GM19239 (cell line): ENCODE measurements around the gene TBX21.

Experiments used
- DNase-seq: peaks from one replicate; pipeline ENCODE4 v3.0.0; 2011; ENCODE audit warnings: low spot score; ENCODE audit not compliant: insufficient read length
- FAIRE-seq: peaks from 2 replicates; lab custom pipeline; 2011; peaks lifted over from hg19 to GRCh38; lab: Jason Lieb, UNC

Gene TBX21, protein sequence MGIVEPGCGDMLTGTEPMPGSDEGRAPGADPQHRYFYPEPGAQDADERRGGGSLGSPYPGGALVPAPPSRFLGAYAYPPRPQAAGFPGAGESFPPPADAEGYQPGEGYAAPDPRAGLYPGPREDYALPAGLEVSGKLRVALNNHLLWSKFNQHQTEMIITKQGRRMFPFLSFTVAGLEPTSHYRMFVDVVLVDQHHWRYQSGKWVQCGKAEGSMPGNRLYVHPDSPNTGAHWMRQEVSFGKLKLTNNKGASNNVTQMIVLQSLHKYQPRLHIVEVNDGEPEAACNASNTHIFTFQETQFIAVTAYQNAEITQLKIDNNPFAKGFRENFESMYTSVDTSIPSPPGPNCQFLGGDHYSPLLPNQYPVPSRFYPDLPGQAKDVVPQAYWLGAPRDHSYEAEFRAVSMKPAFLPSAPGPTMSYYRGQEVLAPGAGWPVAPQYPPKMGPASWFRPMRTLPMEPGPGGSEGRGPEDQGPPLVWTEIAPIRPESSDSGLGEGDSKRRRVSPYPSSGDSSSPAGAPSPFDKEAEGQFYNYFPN

GRCh38 chr17:47733047-47733673, at the start of gene TBX21:
TBX21 (plus strand) TSS chr17:47733236; CDS start chr17:47733455, 219 bp downstream.
- FAIRE-seq (peak; percentile 90), DNase-seq (peak; percentile 86)

- no peak for FAIRE-seq
- no peak for DNase-seq
These were observed 49.0 kb upstream of the TBX21 start for GRCh38 chr17:47684025-47684424.

- DNase-seq (no peak), FAIRE-seq (no peak)
These were observed 48.4 kb upstream of the TBX21 start for GRCh38 chr17:47684535-47685193.

- no peak for FAIRE-seq
- no peak for DNase-seq
These were observed 47.3 kb upstream of the TBX21 start for GRCh38 chr17:47685556-47686275.

- no peak for DNase-seq
- FAIRE-seq: no peak
These were observed 46.8 kb upstream of the TBX21 start for GRCh38 chr17:47686276-47686635.

DNA sequence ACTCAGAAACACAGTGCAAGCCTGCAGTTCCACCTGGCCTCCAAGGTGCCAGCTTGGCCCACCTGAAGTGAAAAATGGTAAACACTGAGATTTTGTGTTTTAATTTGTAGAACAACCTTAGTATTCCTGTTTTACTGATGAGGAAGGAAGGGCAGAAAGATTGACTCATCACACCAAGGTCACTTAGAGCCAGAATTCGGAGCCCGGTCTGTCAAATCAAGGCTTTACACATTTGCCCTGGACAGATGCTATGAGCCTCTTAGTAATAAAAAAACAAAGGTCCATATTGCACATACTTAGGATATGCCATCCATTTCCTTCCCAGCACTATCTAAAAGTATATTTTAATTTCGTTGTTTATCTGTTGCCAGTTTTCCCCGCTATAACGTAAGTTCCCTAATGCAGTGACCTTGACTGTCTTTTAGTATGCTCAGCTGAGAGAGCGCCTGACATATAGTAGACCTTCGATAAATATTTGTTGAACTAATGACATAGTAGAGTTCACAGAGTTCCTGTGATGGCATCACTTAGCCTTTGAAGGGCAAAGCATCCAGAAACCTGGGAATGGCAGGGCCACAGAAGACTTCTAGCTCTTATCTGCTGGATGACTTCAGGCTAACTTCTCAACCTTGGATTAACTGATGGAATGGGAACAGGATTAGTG, 46.2 kb upstream of the TBX21 start:
- FAIRE-seq: no peak

GRCh38 chr17:47687328-47687690, 45.7 kb upstream of the TBX21 start:
- DNase-seq (no peak), FAIRE-seq (no peak)

More for the DNA sequence above, 46.2 kb upstream of the TBX21 start:
- DNase-seq: no peak

DNA sequence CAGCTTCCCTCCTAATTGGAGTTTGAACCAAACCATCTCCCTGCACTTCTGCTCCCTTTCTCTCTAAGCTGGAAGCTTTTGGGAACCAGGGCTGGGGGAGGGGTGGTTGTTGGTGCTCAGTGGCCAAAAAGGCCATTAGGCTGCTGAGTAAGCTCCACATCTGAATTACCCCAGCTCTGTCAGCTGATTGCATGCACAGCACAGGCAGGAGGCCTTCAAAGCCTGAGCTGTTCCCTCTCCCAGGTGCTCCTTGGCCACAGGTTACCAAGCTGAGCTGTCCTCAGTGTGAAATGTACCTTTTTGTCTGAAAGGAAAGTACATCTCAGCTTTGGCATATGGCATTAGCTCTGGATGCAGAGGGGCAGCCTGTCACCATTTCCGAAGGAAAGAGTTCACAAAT, 45.3 kb upstream of the TBX21 start:
- FAIRE-seq (no peak), DNase-seq (no peak)

DNA sequence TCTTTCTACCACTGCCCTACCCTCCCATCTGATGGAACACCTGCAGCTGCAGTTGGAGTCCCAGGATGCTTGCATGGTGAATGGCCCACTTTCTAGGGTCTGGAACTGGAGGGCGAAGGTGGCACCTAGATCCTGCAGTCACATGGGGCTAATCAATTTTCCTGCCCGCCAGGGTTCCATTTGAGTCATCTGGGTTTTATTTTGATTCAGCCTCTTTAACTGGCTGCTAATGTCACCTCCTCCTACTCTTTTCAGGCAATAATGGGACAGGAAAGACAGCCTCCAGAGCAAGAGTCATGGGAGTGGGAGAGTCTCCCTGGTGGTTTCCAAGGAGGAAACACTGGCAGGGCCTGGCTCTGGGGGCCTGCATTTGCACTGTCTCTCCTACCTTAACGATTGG, 42.9 kb upstream of the TBX21 start:
- DNase-seq: no peak
- FAIRE-seq: no peak

DNA sequence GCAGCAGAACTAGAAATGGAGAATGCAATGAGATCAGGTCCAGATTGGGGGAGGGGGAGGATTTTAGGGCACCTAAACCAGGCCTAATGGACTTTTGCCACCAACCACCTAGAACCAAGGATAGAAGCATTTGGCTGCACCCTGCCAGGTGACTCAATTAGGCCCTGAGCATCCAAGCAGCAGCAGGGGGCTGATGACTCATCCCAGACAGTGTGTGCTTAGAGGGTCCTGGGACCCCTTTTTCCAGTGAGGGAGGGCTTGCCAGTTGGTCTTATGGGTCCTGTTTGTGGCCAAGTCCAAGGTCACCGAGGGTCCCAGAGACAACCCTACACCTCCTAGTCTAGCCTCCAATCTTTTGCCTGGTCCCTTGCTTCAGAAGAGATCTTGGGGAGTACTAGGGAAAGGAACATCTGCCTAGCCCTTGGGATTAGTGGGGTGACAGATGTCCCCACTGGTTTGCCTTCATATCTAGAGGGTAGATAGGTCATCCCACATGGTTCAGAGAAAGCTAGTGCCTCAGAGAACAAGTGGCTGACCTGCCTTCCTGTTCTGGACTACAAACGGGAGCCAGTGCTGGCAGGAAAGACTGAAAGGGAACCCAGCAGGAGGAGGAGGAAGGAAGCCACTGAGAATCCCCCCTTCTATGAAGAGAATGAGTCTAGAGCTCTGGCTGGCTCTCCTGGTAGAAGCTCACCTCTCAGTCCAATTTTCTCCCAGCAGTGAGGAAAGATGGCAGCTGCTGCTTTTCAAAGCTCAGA, 40.7 kb upstream of the TBX21 start:
- no peak for DNase-seq
- FAIRE-seq: peak; percentile 8

DNA sequence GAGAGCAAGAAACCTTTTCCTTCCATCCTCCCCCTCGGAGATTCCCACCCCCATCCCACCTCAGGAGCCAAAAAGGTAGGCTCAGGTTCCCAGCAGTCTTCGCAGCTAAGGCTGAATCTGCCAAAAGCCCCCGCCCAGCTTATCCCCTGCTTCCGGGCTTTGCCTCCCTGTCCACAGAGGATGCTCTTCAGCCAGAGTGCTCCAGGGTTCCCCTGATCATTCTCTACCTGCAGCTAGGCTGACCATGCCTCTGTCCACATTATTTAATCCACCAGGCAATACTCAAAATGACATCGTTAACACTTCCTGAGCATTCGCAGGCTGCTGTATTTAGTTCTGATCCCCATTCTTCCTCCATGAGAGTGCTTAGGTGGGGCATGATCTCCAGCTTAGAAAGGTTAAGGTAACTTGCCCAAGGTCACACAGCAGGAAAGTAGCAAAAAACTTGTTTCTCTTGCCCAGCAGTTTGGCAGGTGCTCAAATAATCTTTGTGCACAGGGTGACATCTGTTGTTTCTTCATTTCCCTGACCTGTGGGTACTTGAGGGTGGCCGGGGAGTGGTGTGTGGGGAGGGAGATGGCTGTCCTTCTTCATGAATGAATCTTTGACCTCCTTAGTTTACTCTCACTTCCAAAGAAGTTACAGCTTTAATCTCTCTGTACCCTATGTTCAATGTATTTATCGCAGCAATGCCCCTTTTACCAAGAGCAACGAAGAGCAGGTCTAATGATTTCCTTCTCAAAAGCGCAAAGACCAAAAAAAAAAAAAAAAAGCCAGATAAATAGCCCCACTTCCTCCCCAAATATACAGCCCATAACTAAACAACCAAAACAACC, 39.9 kb upstream of the TBX21 start:
- DNase-seq: no peak
- FAIRE-seq: peak; percentile 74

GRCh38 chr17:47693731-47694580, 39.1 kb upstream of the TBX21 start, which contains the start of gene TBKBP1:
TBKBP1 (plus strand) TSS chr17:47694161; CDS start chr17:47696113, 1,952 bp downstream.
- DNase-seq (no peak), FAIRE-seq (no peak)

DNA sequence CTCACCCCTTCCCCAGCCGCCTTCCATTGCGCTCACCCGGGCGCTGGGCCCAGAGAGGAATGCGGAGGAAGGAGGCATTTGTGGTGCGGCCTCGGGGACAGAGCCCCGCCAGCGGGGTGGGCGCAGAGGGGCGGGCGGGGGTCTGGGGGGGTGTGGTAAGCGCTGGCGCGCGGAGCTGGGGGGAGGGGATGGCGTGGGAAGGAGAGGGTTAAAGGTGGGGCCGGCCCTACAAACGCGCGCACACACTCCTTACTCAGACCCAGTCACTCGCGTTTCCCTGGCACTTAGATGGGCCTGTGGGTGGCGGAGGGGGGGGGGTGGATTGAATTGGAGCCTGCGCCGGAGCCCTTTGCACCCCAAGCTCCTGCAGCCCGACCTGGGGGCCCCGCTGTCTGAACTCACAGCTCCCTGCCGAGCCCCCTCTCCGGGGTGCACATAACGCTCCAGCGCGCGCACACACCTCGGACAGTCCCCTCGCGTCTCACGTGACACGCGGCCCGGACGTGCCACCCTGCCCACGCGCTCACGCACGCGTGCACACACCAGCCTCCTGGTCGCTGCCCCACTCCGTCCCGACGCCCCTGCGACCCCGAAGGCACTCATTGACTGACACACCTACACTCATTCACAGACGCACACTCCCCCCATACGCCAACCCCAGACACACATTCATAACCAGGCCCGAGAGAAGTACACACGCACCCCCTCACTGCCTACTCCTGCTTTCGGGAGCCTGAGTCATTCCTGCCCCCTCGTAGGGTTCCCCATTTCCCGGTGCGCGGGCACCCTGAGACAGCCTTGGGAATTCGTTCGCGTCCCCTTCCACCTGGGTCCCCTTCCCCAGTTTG, 38.2 kb upstream of the TBX21 start:
- FAIRE-seq (peak; percentile 4), DNase-seq (no peak)

GRCh38 chr17:47695429-47696376, 37.3 kb upstream of the TBX21 start:
- no peak for DNase-seq
- no peak for FAIRE-seq
